ENCODE data around the gene PEX5L.

GRCh38 chr3:179961703-179962078 lies 75.0 kb downstream of the PEX5L start:
- TF ChIP-seq CTCF (IDR thresholded peaks at IDR 0.05), result no peak
- TF ChIP-seq POLR2A (IDR thresholded peaks at IDR 0.05), result no peak

Measured in adrenal gland (tissue), 5 donors.